Fibroblast of lung (primary cell): Measurements from ENCODE around the gene TBX19. TPM values are rescaled to one million over a fixed set of nuclear protein-coding genes. Genes with fewer than 3 reads are reported as not detected.
A peak's percentile ranks its signal among the peaks of the same experiment; 100 is the strongest.

Experiments
- DNase-seq, 2 donors: peaks; one replicate each; pipeline versions ENCODE4 v3.0.0 to v3.0.0-alpha.2; 2010; ENCODE audit warnings: low read depth in 2 of 2
- H2AFZ ChIP-seq: 2 replicates; pipeline ENCODE4 v1.5.1; 2012; ENCODE audit warnings: low read length, control low read depth, inconsistent platforms
- H3K27ac ChIP-seq: 2 replicates; pipeline ENCODE4 v1.5.1; 2011; ENCODE audit warnings: low read length, control low read depth; ENCODE audit not compliant: insufficient read depth
- H3K27me3 ChIP-seq: 2 replicates; pipeline ENCODE4 v1.5.1; 2011; ENCODE audit warnings: mild to moderate bottlenecking, low read length; ENCODE audit not compliant: control insufficient read depth, insufficient read depth
- H3K36me3 ChIP-seq: 2 replicates; pipeline ENCODE4 v1.5.1; 2011; ENCODE audit warnings: low read length; ENCODE audit not compliant: control insufficient read depth, insufficient read depth
- H3K4me1 ChIP-seq: 2 replicates; pipeline ENCODE4 v1.5.1; 2011; ENCODE audit warnings: low read length; ENCODE audit not compliant: control insufficient read depth, insufficient read depth; ENCODE audit errors: extremely low read depth
- H3K4me2 ChIP-seq: 2 replicates; pipeline ENCODE4 v1.5.1; 2011; ENCODE audit warnings: low read length, control low read depth; ENCODE audit not compliant: insufficient read depth; ENCODE audit errors: extremely low read depth
- H3K4me3 ChIP-seq, 4 experiments: fragments of 200-600 bp in 1 of 4; sonication (generic) in 1 of 4; replicated peaks in 1 of 4; 2 replicates each; pipeline ENCODE4 v1.5.1; 2011 to 2016; ENCODE audit warnings: low read length in 4 of 4, low read depth in 3 of 4, mild to moderate bottlenecking in 3 of 4, control low read depth in 2 of 4, inconsistent platforms in 1 of 4, mixed read lengths in 1 of 4; ENCODE audit not compliant: insufficient read depth in 1 of 4; ENCODE audit errors: control extremely low read depth in 1 of 4
- H3K79me2 ChIP-seq: 2 replicates; pipeline ENCODE4 v1.5.1; 2012; ENCODE audit warnings: mild to moderate bottlenecking, low read length, inconsistent platforms; ENCODE audit not compliant: control insufficient read depth, insufficient read depth
- H3K9ac ChIP-seq: 2 replicates; pipeline ENCODE4 v1.5.1; 2011; ENCODE audit warnings: mild to moderate bottlenecking, low read length, control low read depth; ENCODE audit not compliant: insufficient read depth
- H3K9me3 ChIP-seq: 2 replicates; pipeline ENCODE4 v1.5.1; 2012; ENCODE audit warnings: low read depth, low read length; ENCODE audit not compliant: control insufficient read depth, insufficient read depth
- H4K20me1 ChIP-seq: 2 replicates; pipeline ENCODE4 v1.5.1; 2011; ENCODE audit warnings: low read length; ENCODE audit not compliant: control insufficient read depth, insufficient read depth; ENCODE audit errors: extremely low read depth
- CTCF ChIP-seq, 2 donors: IDR thresholded peaks in 1 of 2; conservative IDR thresholded peaks in 1 of 2; 1 replicate in 1 of 2; 2 replicates in 1 of 2; pipeline ENCODE4 v1.5.1; 2011 to 2012; ENCODE audit warnings: low read length in 2 of 2, control low read depth in 1 of 2, inconsistent platforms in 1 of 2, low read depth in 1 of 2, mild to moderate bottlenecking in 1 of 2
- EZH2 ChIP-seq: IDR thresholded peaks from 2 replicates; pipeline ENCODE4 v1.5.1; 2012; ENCODE audit warnings: low read length, control low read depth, mild to moderate bottlenecking; ENCODE audit errors: missing control alignments
- polyA plus RNA-seq, 2 donors: library from polyadenylated mRNA; depleted of rRNA in 1 of 2; stranded (reverse) in 1 of 2; unstranded in 1 of 2; fragments of >200 nt; gene quantifications; 2 replicates each; pipeline ENCODE4 v1.2.1, GENCODE V29; 2011 to 2012; ENCODE audit warnings: missing spikeins in 1 of 2
- total RNA-seq: library from RNA; depleted of rRNA; stranded (reverse); fragments of >200 nt; gene quantifications from 2 replicates; pipeline ENCODE4 v1.2.1, GENCODE V29; 2014

The TBX19 gene
- total and polyA plus RNA-seq, 2 donors (not counting 1 experiment from before 2014, with no cell fraction given) = 0.94 to 1.2 TPM

DNA sequence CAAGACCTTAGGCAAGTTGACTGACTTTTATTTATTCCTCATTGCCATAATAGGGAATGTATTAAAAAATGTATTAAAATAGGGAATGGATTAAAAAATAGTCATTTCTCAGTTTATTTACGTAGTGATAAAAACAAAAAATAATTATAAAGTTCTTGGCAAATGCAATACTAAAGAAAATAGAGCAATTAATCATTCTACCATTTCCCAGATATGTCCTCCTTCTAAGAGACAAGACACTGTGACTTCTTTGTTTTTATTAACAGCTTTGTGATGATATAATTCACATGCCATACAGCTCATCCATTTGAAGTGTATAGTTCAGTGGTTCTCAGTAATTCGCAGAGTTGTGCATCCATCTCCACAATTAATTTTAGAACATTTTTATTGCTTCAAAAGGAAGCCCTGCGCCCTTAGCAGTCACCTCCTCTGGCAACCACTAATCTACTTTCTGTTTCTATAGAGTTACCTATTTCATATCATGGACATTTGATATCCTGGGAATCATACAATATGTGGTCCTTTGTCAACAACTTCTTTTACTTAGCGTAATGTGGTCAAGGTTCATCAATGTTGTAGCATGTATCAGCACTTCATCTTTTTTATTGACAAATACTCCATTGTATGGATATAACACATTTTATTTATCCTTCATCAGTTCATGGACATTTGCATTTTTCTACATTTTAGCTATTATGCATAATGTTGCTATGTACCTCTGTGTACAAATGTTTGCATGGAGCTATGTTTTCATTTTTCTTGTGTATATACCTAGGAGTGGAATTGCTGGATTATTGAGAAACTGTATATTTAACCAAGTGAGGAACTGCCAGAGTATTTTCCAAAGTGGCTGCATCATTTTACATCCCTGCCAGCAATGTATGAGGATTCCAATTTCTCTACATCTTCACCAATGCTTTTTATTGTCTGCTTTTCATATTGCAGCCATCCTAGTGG, 5.6 kb downstream of the TBX19 start:
- no peak overlapping the region for H2AFZ ChIP-seq
- H3K4me1 ChIP-seq = no peaks in the 10 kb centered on the region
- TF ChIP-seq EZH2 = no peak
- TF ChIP-seq CTCF (conservative IDR thresholded peaks at IDR 0.05 in 1 of 2, IDR thresholded peaks at IDR 0.05 in 1 of 2; ENCODE audit: low read depth in 1 of 2, low read length in 2 of 2) = no peak
- H3K9me3 ChIP-seq = no peaks in the 10 kb centered on the region
- H3K27me3 ChIP-seq = no peaks in the 10 kb centered on the region
- no peak overlapping the region for H3K4me3 ChIP-seq
- no peaks in the 10 kb centered on the region for H4K20me1 ChIP-seq
- H3K9ac ChIP-seq = no peak overlapping the region
- no peaks in the 10 kb centered on the region for H3K79me2 ChIP-seq
- H3K4me2 ChIP-seq = no peak overlapping the region
- DNase-seq = no peak
- H3K27ac ChIP-seq = no peak overlapping the region
- no peaks in the 10 kb centered on the region for H3K36me3 ChIP-seq

DNA sequence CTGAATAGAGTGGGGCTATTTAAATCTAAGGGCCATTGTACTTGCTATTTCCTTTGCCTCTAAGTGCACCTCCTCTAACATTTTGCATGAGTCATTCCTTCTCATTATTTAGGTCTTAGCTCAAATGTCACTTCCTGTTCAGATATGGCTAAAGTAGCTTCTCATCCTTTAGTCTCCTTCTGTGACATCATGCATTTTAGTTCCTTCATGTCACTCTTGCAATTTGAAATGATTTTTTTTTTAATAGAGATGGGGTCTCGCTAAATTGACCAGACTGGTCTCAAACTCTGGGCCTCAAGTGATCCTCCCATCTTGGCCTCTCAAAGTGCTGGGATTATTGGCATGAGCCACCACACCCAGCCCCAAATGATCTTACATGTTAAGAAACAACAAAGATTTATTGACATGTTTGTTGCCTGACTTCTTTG, 6.6 kb downstream of the TBX19 start:
- peak; percentile 57 to 79 for DNase-seq
- no peak for TF ChIP-seq CTCF (conservative IDR thresholded peaks at IDR 0.05 in 1 of 2, IDR thresholded peaks at IDR 0.05 in 1 of 2; ENCODE audit: low read depth in 1 of 2, low read length in 2 of 2)
- no peak for TF ChIP-seq EZH2
- Histone ChIP-seq H3K27ac (no peak overlapping the region), H3K9ac (no peak overlapping the region), H3K9me3 (no peaks in the 10 kb centered on the region), H3K27me3 (no peaks in the 10 kb centered on the region), H3K79me2 (no peaks in the 10 kb centered on the region), H3K36me3 (no peaks in the 10 kb centered on the region), H3K4me1 (no peaks in the 10 kb centered on the region), H3K4me3 (no peak overlapping the region), H4K20me1 (no peaks in the 10 kb centered on the region), H2AFZ (no peak overlapping the region), H3K4me2 (no peak overlapping the region)

DNA sequence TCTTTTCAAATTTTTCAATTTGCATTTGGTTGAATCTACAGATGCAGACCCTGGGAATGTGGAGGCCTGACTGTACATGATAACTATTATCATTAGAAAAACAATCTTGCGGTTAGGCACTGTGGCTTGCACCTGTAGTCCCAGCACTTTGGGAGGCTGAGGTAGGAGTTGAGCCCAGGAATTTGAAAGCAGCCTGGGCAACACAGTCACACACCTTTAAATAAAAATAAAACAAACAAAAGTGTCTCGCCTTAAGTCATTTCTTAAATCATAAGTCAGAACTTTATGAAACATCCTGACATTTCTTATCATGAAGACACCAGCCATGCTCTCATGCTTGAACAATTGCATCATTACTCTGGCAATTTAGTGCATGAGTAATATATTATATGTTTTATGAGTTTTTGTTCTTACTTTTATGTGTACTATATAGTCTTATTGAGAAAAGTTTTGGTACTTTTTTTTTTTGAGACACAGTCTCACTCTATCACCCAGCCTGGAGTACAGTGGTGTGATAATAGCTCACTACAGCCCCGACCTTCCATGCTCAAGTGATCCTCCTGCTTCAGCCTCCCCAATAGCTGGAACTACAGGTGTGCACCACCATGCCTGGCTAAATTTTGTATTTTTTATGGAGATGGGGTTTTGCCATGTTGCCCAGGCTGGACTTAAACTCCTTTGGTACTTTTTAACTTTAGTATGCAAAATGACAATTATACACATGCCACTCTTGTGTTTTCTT, 7.8 kb downstream of the TBX19 start:
- no peak overlapping the region for H3K9ac ChIP-seq
- no peaks in the 10 kb centered on the region for H3K9me3 ChIP-seq
- no peak for TF ChIP-seq CTCF (conservative IDR thresholded peaks at IDR 0.05 in 1 of 2, IDR thresholded peaks at IDR 0.05 in 1 of 2; ENCODE audit: low read depth in 1 of 2, low read length in 2 of 2)
- TF ChIP-seq EZH2 = no peak
- no peak overlapping the region for H3K4me3 ChIP-seq
- peak; percentile 41 to 72 for DNase-seq
- no peak overlapping the region for H3K27ac ChIP-seq
- no peaks in the 10 kb centered on the region for H3K27me3 ChIP-seq
- H4K20me1 ChIP-seq = no peaks in the 10 kb centered on the region
- H3K4me1 ChIP-seq = no peaks in the 10 kb centered on the region
- H2AFZ ChIP-seq = no peak overlapping the region
- no peaks in the 10 kb centered on the region for H3K79me2 ChIP-seq
- no peaks in the 10 kb centered on the region for H3K36me3 ChIP-seq
- H3K4me2 ChIP-seq = no peak overlapping the region
